ENCODE measurements around the gene SERPIND1.

The SERPIND1 gene

DNA sequence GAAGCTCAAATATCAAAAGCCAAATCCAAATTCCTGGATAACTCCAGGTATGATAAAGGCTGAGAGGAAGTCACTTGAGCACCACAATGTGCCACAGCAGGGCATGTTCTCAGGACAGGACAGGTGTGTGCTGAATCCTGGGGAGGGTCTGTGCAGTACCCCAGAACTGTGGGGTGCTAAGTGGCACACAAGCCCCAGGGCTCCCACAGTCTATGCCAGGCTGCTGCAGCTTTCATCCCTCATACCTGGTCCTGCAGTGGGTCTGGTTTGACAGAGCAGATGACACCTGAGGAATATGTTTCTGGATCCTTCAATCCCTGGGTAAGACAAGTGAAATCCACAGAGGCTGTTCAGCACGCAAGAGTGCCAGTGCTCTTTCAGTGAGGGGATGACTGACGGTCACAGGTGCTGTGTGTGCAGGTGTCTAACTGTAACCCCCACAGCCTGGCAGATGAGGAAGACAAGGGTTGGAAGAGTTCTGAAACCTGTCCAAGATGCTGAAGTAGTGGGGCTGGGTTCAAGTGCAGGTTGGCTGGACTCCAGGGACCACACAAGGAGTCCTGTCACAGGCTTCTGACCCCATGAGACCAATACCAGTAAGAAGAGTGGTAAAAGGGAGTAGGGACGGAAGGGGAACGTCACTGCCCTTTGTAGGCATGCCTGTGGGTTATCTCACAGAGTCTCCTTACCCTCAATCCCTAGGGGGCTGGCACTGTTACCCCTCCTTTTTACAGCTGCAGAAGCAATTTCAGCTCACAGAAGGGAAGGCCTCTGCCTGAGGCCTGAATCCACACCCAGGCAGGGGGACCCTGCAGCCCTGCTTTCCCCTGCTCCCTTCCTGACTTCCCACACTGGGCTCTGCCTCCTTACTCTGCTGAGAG, 14.1 kb downstream of the SERPIND1 start:
- H3K4me3 ChIP-seq (replicated peaks; ENCODE audit: low read depth, low read length): no peak overlapping the region
- no peaks in the 10 kb centered on the region for H3K27me3 ChIP-seq (replicated peaks; ENCODE audit: control insufficient read depth, insufficient read depth, low read length)
- TF ChIP-seq CTCF (IDR thresholded peaks at IDR 0.05; ENCODE audit: insufficient read depth, low read length, poor library complexity, severe bottlenecking): no peak
- H3K36me3 ChIP-seq (ENCODE audit: control insufficient read depth, insufficient read depth, low read length): peaks cover 9% of the 10 kb centered on the region
- DNase-seq (ENCODE audit: extremely low read depth, insufficient read length): no peak

DNA sequence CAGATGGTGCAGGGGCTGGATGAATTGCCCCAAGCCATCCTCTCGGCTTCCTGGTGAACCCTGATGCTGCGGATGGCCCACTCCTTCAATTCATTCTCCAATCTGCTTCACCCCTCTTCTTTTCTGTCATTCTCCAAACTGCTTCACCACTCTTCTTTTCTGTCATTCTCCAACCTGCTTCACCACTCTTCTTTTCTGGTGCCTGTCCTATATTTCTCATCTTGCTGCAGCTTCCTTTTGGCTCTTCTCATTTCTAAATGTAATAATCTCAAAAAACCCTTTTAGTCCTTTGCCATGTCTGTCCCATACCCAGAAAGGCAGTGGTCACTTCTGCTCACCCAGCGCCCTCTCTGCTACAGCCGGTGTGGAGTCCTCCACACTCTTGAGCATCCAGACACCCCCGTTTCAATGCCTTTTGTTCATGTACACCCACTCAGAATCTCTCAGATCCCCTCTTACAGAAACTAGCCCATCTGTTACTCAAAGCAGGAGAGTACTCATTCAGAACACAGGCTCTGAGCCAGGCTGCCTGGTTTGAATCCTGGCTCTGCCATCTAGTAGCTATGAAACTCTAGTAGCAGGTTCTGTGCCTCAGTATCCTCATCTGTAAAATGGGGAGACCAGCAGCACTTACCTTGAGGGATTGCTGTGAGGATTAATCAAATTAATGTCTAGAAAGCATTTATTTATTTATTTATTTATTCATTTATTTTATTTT, 14.9 kb downstream of the SERPIND1 start:
- TF ChIP-seq CTCF (IDR thresholded peaks at IDR 0.05; ENCODE audit: insufficient read depth, low read length, poor library complexity, severe bottlenecking): no peak
- peaks cover 9% of the 10 kb centered on the region for H3K36me3 ChIP-seq (ENCODE audit: control insufficient read depth, insufficient read depth, low read length)
- DNase-seq (ENCODE audit: extremely low read depth, insufficient read length): no peak
- H3K27me3 ChIP-seq (replicated peaks; ENCODE audit: control insufficient read depth, insufficient read depth, low read length): no peaks in the 10 kb centered on the region
- no peak overlapping the region for H3K4me3 ChIP-seq (replicated peaks; ENCODE audit: low read depth, low read length)

GRCh38 chr22:20792221-20792965, 18.5 kb downstream of the SERPIND1 start:
- Histone ChIP-seq H3K4me3 (replicated peaks; ENCODE audit: low read depth, low read length) (no peak overlapping the region), H3K27me3 (replicated peaks; ENCODE audit: control insufficient read depth, insufficient read depth, low read length) (no peaks in the 10 kb centered on the region), H3K36me3 (ENCODE audit: control insufficient read depth, insufficient read depth, low read length) (peaks cover 21% of the 10 kb centered on the region)
- DNase-seq (ENCODE audit: extremely low read depth, insufficient read length): no peak
- TF ChIP-seq CTCF (IDR thresholded peaks at IDR 0.05; ENCODE audit: insufficient read depth, low read length, poor library complexity, severe bottlenecking): no peak

DNA sequence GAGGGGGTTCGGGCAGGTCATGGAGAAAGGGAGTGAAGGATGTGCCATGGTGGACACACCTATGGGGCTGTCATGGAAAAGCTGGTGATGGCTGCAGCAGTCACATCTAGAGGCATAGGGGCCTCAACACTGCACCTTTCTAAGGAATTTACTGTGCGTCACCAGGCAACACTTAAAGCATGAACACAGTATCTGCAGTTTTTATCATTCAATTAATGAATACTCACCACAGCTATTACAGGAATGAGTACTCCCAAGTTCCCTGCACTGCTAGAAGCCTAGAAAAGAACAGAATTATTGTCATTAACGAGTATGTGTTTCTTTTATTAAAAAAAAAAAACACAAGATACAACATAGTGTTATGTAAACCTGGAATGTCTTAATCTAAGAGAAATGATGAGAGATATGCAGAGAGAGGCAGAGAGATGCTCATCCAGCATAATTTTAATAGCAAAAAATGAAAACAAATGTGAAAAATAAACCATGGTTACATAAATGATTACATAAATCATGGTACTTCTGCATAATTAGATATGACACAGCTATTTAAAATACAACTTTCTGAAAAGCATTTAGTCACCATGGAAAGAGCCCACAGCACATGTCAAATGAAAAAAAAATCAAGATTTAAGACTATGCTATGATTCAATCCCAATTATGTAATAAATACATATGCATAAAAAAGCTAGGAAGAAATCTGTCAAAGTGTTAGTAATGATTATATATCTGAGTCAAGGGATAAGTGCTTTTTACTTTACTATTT, 19.2 kb downstream of the SERPIND1 start:
- Histone ChIP-seq H3K27me3 (replicated peaks; ENCODE audit: control insufficient read depth, insufficient read depth, low read length) (no peaks in the 10 kb centered on the region), H3K36me3 (ENCODE audit: control insufficient read depth, insufficient read depth, low read length) (peaks cover 25% of the 10 kb centered on the region), H3K4me3 (replicated peaks; ENCODE audit: low read depth, low read length) (no peak overlapping the region)
- DNase-seq (ENCODE audit: extremely low read depth, insufficient read length): no peak
- no peak for TF ChIP-seq CTCF (IDR thresholded peaks at IDR 0.05; ENCODE audit: insufficient read depth, low read length, poor library complexity, severe bottlenecking)

All from GM06990 (cell line).